GM21619 (cell line): ENCODE data around the gene UNC80.

Experiments
- ATAC-seq: cut with Tn5 transposase; IDR thresholded peaks from one replicate; pipeline ENCODE4 v1.9.1; 2021; ENCODE audit not compliant: unreplicated experiment

UNC80 gene

DNA sequence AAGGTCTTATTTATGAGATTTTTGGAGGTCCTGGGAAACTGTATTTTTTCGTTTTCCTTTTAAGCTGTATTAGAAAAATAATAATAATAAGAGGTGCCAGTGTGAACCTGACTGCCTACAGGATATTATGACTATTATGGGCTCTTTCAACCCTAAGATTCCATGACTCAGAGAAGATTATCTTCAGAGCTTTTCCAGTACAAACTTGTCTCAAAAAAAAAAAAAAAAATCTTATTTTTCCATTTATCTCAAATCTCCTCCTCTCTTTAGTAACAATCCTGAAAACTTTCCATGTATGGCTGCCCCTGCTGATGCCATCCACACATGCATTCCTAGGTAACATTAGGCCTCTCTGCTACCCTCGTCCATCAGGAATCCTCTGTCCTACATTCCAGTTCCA lies 194.1 kb downstream of the UNC80 start:
- ATAC-seq = no peak

DNA sequence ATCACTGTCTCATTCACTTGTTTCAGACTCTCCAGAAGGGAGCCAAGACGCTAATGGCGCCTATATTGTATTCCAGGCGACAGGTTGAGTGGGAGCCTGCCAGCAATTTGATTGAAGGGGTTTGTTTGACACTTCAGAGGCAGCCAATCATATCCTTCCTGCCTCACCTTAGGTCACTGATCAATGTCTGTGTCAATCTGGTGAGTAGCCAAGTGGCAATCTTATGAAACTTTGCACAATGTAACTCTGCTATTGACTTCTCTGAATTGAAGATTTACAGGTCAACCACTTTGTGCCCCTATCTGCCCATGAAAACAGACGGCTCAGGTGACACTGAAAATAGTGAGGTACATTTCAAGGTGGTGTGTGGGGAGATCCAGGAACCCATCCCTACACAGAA lies 198.1 kb downstream of the UNC80 start:
- ATAC-seq = no peak

DNA sequence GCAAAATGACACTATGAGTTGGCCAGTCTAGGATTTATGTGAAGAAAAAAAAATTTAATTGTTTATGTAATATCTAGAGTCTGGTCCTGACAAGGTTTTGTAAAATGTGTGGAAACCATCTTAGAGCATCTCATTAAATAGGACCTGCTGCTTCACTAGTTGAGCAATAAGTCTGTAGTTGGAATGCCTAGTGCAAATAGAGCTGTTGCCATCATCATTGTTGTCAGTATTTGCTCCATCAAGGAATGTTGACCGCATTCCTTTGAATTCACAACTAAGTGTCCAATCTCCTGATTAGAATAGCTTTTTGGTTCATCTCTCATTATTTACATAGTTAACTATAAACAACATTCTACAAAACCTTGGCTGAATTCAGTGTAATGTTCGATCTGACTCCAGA lies 198.6 kb downstream of the UNC80 start:
- no peak for ATAC-seq

DNA sequence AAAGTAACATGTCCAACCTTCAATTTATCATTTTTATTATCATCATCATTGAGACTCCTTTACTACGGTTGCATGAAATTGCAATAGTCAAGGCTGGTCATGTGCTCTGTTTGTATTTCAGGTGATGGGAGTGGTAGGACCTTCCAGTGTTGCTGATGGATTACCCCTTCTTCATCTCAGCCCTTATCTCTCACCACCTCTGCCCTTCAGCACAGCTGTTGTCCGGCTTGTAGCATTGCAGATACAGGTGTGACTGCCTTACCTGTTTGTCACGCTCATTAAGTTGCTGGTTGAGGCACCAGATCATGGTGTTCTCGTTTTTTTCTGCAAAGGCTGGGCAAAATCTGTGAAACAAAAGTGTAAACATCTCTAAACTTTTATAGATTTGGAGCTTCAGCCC lies 199.1 kb downstream of the UNC80 start:
- ATAC-seq = no peak

DNA sequence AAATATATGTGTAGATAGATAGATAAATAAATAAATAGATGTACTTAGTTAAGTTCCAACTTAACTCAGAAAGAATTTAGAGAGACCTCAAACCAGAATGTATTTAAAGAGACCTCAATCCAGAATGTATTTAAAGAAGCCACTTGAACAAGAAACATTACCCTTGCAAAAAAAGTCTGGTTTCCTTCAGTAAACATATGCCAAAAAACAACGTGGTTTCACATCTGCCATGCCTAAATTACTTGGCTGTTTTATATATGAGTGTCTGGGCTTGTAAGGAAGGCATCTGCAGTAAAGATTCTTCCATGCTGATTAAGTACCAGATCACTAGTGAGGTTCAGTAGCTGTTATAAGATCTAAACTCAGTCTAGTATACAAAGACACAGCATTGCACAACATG lies 201.7 kb downstream of the UNC80 start:
- no peak for ATAC-seq

GRCh38 chr2:209974576-209974975 lies 202.9 kb downstream of the UNC80 start:
- ATAC-seq = no peak

DNA sequence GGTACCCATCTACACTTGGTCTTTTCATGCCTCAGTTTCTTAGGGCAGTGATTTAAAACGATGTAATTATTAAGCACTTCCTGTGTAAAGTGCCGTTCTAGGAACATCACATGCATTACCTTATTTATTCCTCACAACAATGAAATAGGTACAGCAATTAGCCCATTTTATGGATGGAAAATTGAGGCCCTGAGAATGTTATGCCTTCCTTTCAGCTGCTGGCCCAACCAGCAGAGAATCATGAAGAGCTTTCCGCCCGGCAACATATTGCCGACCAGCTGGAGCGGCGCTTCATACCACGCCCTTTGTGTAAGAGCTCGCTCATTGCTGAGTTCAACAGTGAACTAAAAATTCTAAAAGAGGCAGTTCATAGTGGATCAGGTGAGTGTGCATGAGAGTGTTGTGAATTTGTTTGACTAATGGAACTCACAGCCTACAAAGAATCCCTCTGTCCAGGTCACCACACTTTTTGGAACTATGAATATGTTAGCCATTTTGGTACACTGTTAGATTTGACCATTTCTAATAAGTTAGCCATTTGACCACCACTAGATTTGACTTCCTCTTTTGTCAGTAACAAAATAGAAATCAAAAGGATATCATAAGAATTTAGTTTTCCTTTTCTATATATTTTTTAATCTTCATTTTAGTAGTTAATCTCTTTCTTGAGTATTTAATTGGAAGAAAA lies 205.2 kb downstream of the UNC80 start:
- ATAC-seq = peak; percentile 78

DNA sequence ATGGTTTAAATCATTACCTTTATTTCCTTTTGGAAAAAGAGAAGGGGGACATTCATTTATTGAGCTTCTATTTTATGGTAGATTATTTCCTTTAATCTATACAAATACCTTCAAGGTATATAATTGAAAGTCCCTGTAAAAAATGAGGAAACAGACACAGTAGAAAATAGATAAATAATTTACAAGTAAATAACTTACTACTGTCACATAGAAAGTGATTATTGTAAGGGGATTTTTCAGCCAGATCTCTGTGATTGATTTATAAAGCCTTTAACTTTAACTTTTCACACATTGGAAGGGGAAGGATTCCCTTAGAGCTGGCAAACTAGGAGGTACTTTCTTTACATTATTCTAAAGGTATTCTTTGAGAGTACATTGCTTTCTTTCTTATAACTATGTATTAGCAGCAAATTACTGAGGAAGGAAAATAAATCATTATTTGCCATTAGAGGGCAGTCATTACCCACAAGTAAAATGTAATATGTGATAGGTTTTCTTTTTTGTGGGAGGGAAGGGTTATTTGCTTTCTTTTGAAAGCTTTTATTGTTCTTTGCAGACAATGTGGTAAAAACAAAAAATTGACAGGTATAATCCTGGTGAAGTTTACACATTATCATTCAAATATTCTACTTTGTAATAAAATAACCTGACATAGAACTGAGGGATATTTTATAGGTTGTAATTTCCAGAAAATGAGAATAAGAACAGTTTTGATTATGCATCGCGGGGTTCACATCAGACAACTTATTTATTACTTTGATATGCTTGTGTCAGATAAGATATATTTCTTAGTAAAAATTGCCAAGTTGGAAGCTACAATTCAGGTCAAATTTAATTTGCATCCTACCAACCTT lies 206.0 kb downstream of the UNC80 start:
- ATAC-seq = peak; percentile 47

- no peak for ATAC-seq
Observed at GRCh38 chr2:209984291-209984690, 212.7 kb downstream of the UNC80 start.

- no peak for ATAC-seq
Observed at GRCh38 chr2:209985874-209986273, 214.2 kb downstream of the UNC80 start.

DNA sequence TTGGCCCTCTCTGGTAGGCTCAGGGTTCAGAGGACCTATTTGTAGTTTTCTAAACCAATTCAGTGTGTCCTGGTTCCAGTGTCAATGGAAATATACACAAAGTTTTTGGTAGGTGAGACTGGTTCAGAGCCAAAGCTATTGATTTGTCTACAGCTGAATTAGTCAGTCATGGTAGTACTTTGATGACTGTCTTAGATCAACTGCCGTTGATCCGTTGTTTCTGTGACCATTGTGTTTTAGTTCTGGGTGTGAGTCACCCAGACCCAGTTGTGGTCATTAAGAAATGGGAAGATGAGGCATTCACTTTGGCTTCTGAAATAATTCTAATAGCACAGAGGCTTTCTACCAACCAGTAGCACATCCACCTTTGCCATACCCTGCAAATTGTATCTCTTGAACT lies 214.8 kb downstream of the UNC80 start:
- no peak for ATAC-seq

GRCh38 chr2:209988010-209988409 lies 216.4 kb downstream of the UNC80 start:
- no peak for ATAC-seq

DNA sequence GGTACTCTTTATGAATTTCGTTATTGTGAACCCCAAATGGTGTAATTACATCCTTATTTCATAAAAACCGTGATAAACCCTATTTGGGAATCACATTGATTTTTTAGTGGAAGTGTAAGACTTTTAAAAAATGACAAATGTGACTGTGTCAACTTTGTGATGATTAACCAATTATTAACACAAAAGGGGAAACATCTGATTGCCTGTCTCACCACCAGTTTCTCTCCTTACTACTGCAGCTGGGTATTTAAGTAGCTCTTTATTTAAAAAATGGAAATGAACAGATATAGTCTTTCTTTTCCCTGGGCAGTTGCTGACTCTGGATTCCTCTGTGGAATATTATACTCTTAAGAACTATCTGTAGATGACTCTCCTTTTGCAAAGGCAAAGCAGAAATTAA lies 219.2 kb downstream of the UNC80 start:
- no peak for ATAC-seq

- no peak for ATAC-seq
Observed at GRCh38 chr2:209993968-209994367, 222.3 kb downstream of the UNC80 start.

GRCh38 chr2:209998596-209998995 lies 227.0 kb downstream of the UNC80 start:
- ATAC-seq = no peak

DNA sequence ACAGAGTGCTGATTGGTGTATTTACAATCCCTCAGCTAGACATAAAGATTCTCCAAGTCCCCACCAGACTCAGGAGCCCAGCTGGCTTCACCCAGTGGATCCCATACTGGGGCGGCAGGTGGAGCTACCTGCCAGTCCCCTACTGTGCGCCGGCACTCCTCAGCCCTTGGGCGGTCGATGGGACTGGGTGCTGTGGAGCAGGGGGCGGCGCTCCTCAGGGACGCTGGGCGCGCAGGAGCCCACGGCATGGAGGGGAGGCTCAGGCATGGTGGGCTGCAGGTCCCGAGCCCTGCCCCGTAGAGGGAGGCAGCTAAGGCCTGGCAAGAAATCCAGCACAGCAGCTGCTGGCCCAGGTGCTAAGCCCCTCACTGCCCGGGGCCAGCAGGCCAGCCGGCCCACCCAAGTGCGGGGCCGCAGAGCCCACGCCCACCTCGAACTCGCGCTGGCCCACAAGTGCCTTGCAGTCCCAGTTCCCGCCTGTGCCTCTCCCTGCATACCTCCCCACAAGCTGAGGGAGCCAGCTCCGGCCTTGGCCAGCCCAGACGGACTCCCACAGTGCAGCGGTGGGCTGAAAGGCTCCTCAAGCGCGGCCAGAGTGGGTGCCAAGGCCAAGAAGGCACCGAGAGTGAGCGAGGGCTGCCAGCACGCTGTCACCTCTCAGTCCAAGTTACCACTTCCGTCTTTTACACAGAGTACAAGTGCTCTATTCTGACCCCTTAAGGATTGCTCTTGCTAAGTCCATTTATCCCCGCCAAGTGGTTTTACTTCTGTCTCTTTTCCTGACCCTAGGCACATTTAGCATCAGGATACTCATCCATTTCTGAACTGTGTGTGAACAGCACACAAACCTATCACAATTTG lies 229.1 kb downstream of the UNC80 start:
- no peak for ATAC-seq

DNA sequence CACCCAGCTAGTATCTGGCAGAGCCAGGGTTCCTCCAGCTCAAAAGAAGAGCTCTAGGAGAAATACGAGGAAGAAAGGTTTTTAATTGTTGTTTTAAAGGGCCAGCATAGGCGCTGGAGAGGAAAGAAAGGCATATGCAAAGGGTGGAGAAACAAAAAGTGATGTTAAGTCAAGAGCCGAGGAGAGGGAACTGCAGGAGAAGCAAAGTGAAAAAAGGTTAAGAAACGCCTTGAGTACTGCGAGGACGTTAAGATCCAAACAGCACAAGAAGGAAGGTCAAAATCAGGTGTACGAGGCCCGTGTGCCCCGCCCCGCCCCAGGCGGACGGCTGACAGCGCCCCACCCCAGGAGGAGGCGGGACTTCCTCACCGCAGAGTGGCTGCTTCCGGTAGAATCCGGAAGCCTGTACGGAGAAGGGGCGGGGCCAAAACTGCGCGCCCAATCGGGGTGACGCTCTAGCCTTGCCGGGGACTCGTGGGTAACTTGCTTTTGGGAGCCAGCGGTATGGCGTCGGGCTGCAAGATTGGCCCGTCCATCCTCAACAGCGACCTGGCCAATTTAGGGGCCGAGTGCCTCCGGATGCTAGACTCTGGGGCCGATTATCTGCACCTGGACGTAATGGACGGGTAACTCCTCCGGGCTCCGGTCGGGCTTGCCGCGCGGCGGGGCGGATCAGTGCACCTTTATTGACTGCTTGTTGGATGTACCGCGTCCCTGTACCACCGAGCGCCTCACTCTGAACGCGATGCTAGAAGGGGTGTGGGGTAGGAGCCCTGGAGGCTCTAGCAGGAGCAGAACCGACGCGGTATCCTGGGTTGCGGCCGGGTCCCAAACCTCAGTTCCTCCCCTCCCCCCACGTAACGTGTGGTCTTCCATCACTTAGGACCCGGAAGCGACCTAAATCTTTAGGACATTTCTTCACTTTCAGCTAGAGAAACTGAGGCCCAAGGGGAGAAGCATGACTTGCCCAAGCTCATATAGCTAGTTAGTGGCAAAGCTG lies 230.8 kb downstream of the UNC80 start, which contains the start of gene RPE:
TSS of gene RPE (plus strand) at position 481 of the 1,000 bp plus-strand sequence. CDS start at position 505, 24 bp downstream.
- peak; percentile 99 for ATAC-seq

DNA sequence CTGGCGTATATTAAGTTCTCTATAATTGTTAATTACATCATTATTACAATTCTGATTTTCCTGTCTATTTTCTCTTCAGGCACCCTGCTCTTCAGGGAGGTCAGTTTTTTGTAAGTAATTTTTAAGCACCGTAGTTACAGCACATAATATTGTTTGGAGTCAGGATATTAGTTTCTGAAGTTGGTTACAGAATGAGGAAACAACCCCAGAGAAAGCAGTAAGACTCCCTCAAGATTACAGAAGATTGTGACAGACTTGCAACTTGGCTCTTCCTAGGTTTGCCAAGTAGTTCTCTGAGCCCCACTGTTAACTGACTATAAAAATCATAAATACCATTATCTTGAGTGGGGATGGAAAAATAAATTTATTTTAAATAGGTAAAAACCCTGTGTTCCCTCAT lies 231.7 kb downstream of the UNC80 start:
- ATAC-seq = no peak

GRCh38 chr2:210004881-210005280 lies 233.2 kb downstream of the UNC80 start:
- no peak for ATAC-seq

- peak; percentile 40 for ATAC-seq
Observed at GRCh38 chr2:210007895-210008294, 236.3 kb downstream of the UNC80 start.
